Stimulated activated CD8-positive, alpha-beta memory T cell treated with anti-CD3 and anti-CD28 coated beads, Interleukin-7, amount 100 ng/mL, for 24 hours (primary cell): ENCODE results near the gene CPD.
A peak's percentile ranks its signal among the peaks of the same experiment; 100 is the strongest.

Experiments
- DNase-seq: peaks from one replicate; pipeline ENCODE4 v3.0.0-alpha.2; 2020; ENCODE audit warnings: low read depth

The CPD gene

DNA sequence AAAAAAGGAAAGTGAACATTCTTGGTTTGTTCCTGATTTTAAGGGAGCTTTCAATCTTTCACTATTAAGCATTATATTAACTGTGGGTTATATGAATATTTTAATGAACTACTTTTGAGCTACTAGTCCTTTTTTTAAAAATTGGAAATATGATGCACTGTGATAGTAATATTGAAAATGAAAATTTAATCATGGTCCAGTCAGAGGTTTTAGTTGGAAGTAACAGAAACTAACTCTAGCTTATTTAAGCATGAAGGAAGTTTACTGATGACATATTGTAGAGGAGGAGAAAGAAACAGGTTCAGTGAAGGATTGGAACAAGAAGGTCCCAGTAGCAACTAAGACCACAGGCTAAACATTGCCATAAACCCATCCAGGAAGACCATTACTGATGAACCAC, 24.0 kb upstream of the CPD start:
- no peak for DNase-seq

DNA sequence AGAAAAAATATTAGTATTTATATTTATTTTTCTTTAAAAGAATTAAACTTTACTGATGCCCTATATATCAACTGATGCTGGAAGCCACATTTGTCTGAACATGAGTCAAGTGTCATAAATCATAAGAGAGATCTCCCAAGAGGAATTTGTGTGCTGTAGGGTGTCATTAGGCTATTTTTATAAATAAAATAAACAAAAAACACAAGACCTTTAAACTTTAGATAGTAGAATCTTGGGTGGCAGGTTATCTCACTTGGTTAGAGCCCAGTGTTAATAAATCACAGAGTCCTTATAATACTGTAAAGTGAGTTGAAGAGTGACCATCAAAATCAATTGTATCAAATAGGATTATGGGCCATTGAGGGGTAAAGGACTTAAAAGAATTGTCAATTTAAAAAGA, 21.3 kb upstream of the CPD start:
- no peak for DNase-seq

DNA sequence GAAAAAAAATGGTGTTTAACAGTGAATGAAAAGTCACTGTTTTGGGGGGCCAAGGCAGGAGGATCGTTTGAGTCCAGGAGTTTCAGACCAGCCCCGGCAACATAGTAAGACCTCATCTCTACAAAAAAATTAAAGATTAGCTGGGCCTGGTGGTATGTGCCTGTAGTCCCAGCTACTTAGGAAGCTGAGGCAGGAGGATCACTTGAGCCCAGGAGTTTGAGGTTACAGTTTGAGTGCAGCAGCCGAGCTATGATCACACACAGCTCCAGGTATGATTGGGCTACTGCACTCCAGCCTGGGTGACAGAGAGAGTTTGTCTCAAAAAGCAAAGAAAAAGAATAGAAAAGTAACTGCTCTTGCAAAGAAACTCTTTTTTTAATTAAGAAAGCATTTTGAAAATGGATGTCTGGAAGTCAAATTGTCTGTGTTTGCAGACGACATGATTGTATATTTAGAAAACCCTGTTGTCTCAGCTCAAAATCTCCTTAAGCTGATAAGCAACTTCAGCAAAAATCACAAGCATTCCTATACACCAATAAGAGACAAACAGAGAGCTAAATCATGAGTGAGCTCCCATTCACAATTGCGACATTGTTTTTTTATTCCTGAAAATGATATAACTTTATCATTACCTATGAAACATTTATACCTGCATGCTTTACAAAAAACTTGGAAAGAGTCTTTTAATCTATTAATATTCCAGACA, 20.5 kb upstream of the CPD start:
- DNase-seq: no peak

DNA sequence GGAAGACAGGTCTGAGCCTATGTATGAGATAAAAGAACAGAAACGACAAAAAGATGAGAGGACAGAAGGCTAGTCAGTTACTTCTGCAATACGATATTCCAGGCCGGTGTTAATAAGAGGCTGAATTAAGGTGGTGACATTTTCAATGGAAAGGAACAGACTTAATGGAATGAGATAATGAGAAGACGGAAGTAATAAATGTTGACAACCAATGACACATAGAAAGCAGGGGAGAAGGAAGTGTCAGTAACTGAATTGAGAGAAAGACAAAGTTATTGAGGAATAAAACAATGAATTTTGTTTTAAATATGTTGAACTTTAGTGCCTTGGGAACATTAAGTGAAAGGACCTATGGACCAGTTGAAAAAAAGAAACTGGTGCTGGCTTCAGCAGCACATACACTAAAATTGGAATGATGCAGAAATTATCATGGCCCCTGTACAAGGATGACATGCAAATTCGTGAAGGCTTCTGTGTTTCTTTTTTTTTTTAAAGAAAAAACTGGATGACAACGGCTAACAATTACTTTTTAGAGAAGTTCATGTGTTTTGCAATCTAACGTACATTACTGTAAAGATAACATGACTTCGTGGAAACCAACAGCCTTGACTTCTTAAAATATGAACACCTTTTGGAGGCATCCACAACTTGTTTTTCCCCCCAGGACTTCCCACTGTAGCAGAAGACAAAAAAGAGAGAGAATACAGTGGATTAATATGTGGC, 18.5 kb upstream of the CPD start:
- DNase-seq: no peak

DNA sequence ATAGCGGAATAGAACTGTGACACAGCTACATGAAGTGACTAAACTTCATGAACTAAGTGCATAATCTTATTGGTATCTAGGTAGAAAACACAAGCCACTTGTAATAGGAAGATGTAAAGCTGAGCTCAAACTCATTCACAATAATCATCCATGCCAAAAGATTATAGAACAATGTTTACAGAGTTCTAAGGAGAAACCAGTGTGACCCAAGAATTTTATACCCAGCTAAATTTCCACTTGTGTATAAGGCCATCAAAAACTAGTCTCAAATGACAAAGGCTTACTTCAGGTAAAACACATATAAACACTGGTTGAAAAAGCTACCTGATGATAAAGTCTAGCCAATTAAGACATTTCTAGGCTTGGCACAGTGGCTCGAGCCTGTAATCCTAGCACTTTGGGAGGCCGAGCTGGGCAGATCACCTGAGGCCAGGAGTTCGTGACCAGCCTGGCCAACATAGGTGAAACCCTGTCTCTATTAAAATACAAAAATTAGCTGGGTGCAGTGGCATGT, 16.9 kb upstream of the CPD start:
- no peak for DNase-seq

DNA sequence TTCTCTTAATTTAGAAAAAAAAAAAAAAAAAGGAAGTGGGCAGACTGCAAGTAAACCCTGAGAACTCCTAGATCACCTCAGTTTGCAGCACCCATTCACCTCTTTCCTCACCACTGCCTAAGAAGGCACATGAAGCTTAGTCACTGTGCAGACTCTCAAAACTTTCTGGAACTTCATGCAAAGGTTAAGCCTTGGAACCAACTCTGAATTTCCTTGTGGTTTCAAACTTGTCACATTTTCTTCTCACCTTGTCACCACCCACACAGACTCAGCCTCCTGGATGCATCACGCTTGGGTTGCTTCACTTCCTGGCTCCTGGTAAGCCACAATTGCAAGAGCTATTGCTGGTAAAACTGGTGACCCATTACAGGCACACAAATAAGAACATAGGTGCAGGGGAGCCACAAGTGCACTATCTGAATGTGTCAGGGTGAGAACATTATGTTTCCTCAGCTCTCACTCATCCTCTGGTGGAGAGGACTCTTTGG, 15.0 kb upstream of the CPD start:
- peak; percentile 57 for DNase-seq

DNA sequence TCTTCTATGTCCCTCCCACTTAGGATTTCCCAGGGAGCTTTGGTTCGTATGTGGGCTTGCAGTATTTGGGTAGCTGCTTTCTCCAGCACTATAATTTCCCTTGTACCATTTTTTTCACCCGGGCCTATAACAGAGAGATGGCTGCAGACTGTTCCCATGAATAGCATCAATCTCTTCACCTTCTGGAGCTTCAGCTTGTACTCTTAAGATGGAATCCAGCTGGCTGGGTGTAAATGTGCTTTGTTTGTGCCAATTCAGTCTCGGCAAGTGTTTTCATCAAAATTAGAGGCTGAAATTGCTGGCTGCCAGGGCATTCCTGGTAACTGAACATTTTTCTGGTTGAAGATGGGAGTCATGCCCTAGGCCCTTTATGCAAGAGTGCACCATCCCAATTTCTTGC, 12.2 kb upstream of the CPD start:
- no peak for DNase-seq

DNA sequence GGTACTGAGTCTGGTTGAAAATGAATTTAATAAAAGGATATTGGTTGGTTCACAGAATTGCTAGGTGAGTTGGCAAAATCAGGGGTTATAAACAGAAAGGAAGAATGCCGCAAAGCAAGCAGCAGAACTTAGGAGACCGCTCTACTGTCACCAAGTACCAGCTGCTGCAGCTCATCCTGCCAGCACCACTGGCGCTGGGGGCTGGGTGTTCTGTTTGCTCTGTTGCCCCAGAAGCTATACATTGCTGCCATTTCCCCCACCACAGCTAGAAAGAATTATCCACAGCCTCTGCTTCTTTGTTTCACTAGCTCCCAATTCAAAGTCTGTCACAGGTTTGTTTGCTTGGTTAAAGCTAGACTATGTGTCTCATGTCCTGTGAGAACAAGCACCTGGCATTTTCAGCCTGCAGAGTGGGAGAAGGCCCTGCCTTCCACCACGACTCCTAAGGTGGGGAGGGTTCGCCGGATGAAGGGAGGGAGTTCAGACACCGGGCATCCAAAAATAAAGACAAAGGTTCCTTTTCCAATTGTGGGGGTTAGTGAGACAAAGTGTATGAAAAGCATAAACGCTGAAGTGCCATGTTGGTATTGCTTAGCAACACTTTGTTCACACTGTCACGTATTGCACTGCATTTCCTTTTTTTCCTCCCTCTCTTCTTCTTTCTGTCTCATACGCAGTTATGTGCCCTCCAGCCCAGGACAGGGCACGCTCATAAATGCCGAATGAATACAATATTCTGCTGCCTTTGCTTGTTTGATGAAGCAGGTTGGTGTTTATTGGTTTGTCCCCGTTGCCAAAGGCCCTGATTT, 9.6 kb upstream of the CPD start:
- no peak for DNase-seq

DNA sequence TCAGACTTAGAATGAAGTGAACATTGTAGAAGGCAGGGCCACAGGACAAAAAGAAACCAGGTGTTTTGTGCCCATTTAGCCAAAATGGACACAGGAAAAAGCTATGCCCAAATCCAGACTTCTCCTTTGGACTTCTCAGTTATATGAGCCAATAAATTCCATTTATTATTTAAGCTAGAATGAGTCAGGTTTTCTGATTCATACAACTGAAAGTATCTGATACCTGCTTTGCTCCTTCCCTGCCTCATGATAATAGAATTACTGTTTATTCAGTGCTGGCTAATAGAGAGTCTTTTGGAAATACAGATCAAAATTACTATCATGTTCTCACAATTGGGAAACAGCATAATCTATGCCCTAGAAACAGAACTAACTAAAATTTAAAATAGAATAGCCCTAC, 8.7 kb upstream of the CPD start:
- DNase-seq: no peak

DNA sequence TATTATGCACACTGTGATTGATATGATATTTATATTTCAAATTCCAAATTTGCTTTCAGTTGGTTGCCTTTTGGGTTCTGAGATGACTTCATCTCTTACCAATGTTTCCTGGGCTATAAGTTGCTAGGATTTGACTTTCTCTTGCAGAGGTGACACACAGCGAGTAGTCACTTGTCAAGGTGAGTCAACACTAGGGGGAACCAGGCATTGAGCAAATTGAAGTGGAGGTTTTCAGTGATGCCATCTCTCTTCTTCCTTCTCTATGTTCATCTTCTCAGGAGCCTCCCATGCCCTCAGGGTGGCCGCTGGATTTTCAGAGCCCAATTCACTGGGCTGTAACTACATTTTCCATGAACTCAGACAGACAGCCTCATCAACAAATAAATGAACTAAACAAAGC, 6.0 kb upstream of the CPD start:
- DNase-seq: no peak

DNA sequence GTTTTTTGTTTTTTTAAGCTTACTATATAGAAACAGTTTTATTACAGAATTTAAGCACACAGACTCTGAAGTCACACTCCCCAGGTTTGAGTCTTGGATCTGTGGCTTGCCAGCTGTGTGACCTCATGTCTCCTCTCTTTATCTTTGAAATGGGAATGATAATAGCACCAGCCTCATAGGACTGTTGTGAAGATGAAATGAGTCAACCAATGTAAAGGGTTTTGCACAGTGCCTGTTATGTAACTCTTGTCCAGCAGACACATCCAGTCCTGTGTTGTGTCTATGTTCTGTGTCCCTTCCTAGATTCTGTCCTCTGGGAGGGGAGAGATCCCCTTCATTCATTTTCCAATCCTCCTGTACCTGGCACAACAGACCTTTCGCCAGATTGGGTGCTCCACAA, 3.1 kb upstream of the CPD start:
- no peak for DNase-seq

DNA sequence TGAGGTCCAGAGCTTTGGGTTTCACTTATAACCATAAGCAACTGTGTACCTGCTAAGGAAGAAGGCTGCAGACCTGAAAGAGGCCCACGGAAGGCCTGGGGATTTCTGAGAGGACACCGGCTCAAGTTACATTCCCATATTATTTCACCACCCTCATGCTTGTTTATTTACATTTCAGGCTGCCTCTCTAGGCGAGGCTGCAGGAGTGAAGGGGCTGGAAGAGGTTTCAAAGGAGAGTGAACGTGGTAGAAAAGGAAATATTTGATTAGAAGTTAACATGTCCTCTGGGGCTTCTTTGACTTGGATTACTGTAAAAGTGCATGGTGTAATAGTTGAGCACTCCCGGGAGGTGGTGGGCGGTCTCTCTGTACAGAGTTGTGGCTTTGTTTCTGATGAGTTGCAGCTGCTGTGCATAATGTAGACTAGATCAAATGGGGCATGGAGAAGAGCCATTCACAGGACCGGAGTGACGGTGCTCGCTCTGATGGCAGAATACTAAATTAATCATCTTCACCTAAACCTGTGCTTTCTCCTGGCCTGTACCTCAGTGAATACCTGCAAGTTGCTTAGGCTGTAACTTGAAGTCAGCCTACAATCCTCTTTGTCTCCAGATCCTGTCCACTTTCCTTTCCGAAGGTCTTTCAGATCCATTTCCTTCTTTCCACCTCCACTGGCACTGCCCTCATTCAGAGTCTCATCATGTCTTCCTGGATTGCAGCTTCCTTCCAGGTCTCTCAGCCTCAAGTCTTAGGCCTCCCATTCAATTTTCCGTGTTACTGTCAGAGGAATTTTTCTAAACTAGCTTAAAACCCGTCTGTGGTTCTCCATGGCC, 1.9 kb upstream of the CPD start:
- DNase-seq: no peak

DNA sequence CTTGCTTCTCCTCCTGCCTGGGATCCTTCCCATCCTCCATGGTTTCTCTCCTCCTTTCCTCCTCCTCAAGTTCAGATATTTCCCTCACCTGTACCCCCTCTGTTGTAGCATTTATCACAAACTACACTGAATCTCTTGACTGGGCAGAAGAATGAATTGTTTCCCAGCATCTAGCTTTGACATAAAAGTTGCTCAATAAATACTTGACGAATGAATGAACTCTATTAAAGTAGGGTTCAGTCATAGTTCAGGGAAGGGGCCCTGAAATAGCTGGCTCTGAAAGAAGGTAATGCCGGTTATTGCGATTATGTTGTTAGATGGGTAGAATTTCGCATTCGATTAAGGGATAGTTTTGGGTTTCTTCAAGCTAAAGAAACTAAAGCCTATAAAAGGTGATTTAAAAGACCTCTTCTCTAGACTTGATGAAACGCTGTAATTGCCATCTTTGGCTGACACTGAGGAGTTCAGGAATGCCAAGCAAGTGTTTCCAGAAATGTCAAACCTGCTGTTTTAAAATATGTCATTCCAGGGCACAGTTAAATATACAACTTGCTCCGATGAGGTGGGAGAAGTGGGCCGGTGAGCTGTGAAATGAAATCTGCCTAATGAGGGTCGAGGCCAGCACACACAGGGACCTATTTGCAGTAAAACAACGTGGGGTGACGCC, 1.0 kb upstream of the CPD start:
- no peak for DNase-seq

DNA sequence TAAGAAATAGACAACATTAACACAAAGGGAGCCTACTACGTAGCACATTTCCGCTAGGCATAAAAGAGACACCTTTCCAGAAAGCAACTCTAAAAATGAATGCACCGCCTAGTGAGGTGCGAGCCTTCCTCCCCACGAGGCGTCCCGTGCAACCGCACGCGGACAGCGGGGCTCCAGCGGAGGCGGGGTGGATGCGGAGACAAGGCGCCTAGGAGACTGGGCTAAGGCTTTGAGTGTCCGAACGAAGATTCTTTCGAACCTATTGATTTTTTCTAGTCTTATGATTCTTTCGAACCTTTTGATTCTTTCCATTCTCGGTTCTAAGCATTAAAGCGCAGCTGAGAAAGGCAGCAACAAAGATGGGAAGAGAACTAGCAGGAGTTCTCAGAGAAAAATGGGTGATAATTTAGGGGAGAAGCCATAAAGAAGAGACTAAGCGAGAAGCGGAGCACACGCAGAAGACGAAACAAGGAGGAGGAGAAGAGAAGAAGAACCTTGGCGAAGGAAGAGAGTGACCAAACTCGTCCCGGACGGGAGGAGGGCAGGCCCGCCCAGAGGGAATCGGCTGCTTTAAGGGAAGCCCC, 394 bp upstream of the CPD start:
- no peak for DNase-seq

DNA sequence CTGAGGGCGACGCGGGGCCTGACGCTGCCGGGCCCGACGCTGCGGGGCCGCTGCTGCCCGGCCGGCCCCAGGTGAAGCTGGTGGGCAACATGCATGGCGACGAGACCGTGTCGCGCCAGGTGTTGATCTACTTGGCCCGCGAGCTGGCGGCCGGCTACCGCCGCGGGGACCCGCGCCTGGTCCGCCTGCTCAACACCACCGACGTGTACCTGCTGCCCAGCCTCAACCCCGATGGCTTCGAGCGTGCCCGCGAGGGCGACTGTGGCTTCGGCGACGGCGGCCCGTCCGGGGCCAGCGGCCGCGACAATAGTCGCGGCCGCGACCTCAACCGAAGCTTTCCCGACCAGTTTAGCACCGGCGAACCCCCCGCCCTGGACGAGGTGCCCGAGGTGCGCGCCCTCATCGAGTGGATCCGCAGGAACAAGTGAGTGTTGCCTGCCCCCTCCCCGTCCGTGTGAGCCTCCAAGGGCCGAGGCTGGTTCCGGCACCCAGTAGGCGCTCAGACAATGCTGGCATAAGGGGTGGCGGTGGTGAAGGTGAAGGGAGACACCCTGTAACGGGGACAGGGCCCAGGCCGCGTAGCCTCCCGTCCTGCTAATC, 676 bp downstream of the CPD start:
- DNase-seq: no peak

DNA sequence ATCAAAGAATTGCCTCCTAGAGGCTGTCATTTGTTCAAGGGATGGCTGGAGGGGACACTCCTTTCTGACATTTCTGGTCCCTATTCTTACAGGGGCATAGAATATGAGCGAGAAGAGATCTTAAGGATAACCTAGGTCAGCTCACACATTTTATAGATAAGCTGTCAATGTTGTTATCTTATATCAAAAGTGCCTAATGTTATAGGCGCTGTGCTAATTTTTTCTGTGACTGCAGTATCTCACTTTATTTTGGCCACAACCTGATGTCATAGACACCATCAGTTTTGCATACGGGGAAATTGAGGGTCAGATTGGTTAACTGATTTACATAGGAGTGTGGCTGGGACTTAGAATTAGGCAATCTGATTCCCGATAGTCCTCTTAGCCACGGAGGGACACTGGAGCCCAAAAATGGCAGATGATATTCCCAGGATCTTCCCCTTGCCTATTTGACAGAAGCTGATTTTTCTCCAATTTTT, 1.2 kb downstream of the CPD start:
- no peak for DNase-seq

DNA sequence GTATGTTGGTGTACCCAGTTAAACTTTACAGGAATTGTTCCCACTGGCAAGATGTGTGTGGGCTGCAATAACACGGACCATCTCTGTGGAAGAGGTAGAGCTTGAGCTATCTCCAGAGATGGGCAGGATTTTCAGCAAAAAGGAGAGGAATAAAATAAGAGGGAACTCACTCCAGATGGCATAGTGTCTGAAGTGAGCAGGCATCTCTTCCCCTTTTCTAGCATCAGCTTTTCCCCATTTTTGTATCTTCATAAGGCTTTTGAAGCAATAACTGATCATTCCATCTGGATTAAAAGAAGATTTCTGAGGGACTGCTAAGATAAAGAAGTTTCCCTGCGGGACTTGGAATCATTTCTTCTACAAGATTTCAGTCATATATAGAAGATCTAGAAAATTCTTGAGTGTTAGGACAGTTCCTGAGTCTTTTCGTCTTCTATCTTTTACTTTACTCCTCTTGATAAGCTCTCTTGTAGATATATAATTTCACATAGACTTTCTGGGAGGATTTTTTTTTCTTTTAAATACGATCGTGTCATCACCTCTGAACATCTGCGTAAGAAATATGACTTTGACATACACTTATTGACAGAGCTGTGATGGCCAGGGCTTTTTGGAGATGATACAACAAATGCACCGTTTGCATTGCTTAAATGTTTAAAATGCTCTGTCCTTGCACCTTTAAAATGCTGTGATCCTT, 2.1 kb downstream of the CPD start:
- DNase-seq: no peak

DNA sequence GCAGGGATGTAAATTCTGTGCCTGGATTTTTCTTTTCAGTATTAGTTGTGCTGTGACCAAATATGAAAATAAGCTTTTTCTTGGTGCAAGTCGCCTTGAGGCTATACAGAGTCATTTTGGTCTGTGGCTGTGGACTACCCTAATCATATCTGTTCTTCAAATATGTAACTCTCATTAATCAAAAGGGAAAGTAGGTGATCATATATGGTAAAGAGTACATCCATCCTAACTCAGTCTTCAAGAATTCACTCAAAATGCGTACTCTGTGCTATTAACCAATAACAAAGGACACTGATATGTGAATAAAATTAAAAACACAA, 2.6 kb downstream of the CPD start:
- no peak for DNase-seq

DNA sequence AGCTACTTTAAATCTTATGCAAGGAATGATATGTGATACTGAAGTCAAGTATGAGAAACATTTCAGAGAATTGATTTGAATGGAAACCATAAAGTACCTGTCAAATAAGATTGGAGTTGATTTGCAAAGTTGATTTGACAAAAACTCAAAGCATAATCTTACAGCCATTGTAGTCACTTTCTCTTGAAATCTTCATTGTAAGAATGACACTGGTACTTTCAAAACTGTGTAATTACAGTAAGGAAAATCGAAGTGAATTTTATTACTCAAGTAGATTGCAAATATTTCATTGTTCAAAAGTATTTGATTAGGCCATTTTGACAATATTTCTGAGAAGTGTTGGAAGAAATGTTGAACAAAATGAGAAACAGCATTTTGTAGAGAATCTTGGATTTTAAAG, 3.6 kb downstream of the CPD start:
- no peak for DNase-seq
